ENCODE results near the gene LDLRAP1. TPM values are rescaled to one million over a fixed set of nuclear protein-coding genes. Genes with fewer than 3 reads are reported as not detected.

LDLRAP1 gene
- total and polyA plus RNA-seq, 2 donors (not counting 1 experiment from before 2014, with no cell fraction given), result 22.7 to 24.3 TPM

DNA sequence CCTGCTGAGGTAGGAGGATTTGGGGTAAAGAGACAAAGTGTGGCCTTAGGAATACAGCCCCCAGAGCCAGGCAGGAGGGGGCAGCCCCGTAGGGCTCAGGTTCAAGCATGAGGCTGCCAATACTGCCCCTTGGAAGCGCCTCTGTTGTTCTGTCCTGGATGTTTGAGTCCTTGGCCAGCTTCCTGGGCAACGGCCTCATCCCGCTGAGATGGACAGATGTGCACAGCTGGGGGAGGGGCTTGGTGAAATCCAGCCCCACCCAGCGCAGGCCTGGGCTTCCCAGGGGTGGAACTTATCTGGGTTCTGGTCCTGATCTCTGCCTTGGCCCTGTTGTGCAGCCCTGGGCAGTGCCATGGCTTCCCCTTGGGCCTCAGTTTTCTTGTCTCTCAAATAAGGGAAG, 38.4 kb downstream of the LDLRAP1 start:
- no peak for TF ChIP-seq EZH2 (IDR thresholded peaks at IDR 0.05; ENCODE audit: borderline replicate concordance, insufficient read depth, low read depth, low read length, poor library complexity, severe bottlenecking)
- TF ChIP-seq, protein P1, sequence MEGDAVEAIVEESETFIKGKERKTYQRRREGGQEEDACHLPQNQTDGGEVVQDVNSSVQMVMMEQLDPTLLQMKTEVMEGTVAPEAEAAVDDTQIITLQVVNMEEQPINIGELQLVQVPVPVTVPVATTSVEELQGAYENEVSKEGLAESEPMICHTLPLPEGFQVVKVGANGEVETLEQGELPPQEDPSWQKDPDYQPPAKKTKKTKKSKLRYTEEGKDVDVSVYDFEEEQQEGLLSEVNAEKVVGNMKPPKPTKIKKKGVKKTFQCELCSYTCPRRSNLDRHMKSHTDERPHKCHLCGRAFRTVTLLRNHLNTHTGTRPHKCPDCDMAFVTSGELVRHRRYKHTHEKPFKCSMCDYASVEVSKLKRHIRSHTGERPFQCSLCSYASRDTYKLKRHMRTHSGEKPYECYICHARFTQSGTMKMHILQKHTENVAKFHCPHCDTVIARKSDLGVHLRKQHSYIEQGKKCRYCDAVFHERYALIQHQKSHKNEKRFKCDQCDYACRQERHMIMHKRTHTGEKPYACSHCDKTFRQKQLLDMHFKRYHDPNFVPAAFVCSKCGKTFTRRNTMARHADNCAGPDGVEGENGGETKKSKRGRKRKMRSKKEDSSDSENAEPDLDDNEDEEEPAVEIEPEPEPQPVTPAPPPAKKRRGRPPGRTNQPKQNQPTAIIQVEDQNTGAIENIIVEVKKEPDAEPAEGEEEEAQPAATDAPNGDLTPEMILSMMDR (IDR thresholded peaks at IDR 0.05), result no peak
- Mint-ChIP-seq H3K4me1 (peaks cover 15% of the 10 kb centered on the region), H3K27ac (no peak overlapping the region), H3K27me3 (no peaks in the 10 kb centered on the region), H3K4me3 (no peak overlapping the region), H3K9me3 (ENCODE audit: insufficient read depth) (no peaks in the 10 kb centered on the region)
- Histone ChIP-seq H4K20me1 (ENCODE audit: control insufficient read depth, insufficient read depth, low read length, poor library complexity, severe bottlenecking) (no peaks in the 10 kb centered on the region), H3K4me2 (replicated peaks; ENCODE audit: low read depth, low read length, poor library complexity, severe bottlenecking) (no peak overlapping the region), H3K4me1 (ENCODE audit: control insufficient read depth in 2 of 2, insufficient read depth in 2 of 2, low read length in 2 of 2) (peaks cover 21 to 23% of the 10 kb centered on the region in 2 donors), H3K4me3 (ENCODE audit: control extremely low read depth in 1 of 5, extremely low read depth in 1 of 5, insufficient read depth in 1 of 5, low read depth in 2 of 5, low read length in 4 of 5) (no peak overlapping the region), H3K9me3 (ENCODE audit: control extremely low read depth in 1 of 3, control insufficient read depth in 2 of 3, insufficient read depth in 1 of 3, low read length in 2 of 3) (peaks cover 0 to 9% (median 0%) of the 10 kb centered on the region in 3 donors), H3K79me2 (ENCODE audit: control insufficient read depth, insufficient read depth, low read length) (no peaks in the 10 kb centered on the region), H2AFZ (ENCODE audit: insufficient read depth, low read depth, low read length, poor library complexity, severe bottlenecking) (no peak overlapping the region), H3K36me3 (replicated peaks in 1 of 2; ENCODE audit: control extremely low read depth in 1 of 2, control insufficient read depth in 1 of 2, extremely low read depth in 1 of 2, insufficient read depth in 2 of 2, low read length in 1 of 2) (no peaks in the 10 kb centered on the region), H3K27ac (ENCODE audit: low read length in 2 of 2) (no peak overlapping the region), H3K9ac (ENCODE audit: low read length) (no peak overlapping the region), H3K27me3 (replicated peaks in 1 of 4; ENCODE audit: control extremely low read depth in 1 of 4, control insufficient read depth in 3 of 4, insufficient read depth in 4 of 4, low read length in 3 of 4) (no peaks in the 10 kb centered on the region)
- intact Hi-C loops (cut with micrococcal nuclease), result no loop called here
- ChIA-PET POLR2A (no interaction called here), CTCF (interaction anchor here (1.6 kb wide), 1 partner anchor 9 kb away, joined by 4 read pairs; no protein-coding TSS in a partner anchor)
- WGBS (ENCODE audit: insufficient coverage), result 92% methylated on average over 5 of the region's 5 CpGs
- no peak for DNase-seq
- ATAC-seq (ENCODE audit: low read depth), result no peak

- no peaks in the 10 kb centered on the region for H4K20me1 ChIP-seq (ENCODE audit: control insufficient read depth, insufficient read depth, low read length, poor library complexity, severe bottlenecking)
- H3K4me1 ChIP-seq (ENCODE audit: control insufficient read depth in 2 of 2, insufficient read depth in 2 of 2, low read length in 2 of 2), result peaks cover 23 to 25% of the 10 kb centered on the region in 2 donors
- Mint-ChIP-seq H3K4me3 (no peak overlapping the region), H3K27ac (peak overlapping the region; percentile 2), H3K9me3 (ENCODE audit: insufficient read depth) (no peaks in the 10 kb centered on the region), H3K27me3 (no peaks in the 10 kb centered on the region), H3K4me1 (peaks cover 27% of the 10 kb centered on the region)
- H3K79me2 ChIP-seq (ENCODE audit: control insufficient read depth, insufficient read depth, low read length), result no peaks in the 10 kb centered on the region
- TF ChIP-seq, protein P1 (IDR thresholded peaks at IDR 0.05), result no peak
- TF ChIP-seq EZH2 (IDR thresholded peaks at IDR 0.05; ENCODE audit: borderline replicate concordance, insufficient read depth, low read depth, low read length, poor library complexity, severe bottlenecking), result no peak
- H3K27me3 ChIP-seq (replicated peaks in 1 of 4; ENCODE audit: control extremely low read depth in 1 of 4, control insufficient read depth in 3 of 4, insufficient read depth in 4 of 4, low read length in 3 of 4), result no peaks in the 10 kb centered on the region
- intact Hi-C loops (cut with micrococcal nuclease), result no loop called here
- H3K36me3 ChIP-seq (replicated peaks in 1 of 2; ENCODE audit: control extremely low read depth in 1 of 2, control insufficient read depth in 1 of 2, extremely low read depth in 1 of 2, insufficient read depth in 2 of 2, low read length in 1 of 2), result no peaks in the 10 kb centered on the region
- no peak for DNase-seq
- no peak overlapping the region for H3K4me3 ChIP-seq (ENCODE audit: control extremely low read depth in 1 of 5, extremely low read depth in 1 of 5, insufficient read depth in 1 of 5, low read depth in 2 of 5, low read length in 4 of 5)
- 23% methylated on average over 10 of the region's 14 CpGs for WGBS (ENCODE audit: insufficient coverage)
- no peak for ATAC-seq (ENCODE audit: low read depth)
- no peak overlapping the region for H3K27ac ChIP-seq (ENCODE audit: low read length in 2 of 2)
- ChIA-PET CTCF (interaction anchor here (0.7 kb wide), 1 partner anchor 39 kb away, joined by 3 read pairs; no protein-coding TSS in a partner anchor), POLR2A (no interaction called here)
- peaks cover 0 to 9% (median 0%) of the 10 kb centered on the region in 3 donors for H3K9me3 ChIP-seq (ENCODE audit: control extremely low read depth in 1 of 3, control insufficient read depth in 2 of 3, insufficient read depth in 1 of 3, low read length in 2 of 3)
- no peak overlapping the region for H3K4me2 ChIP-seq (replicated peaks; ENCODE audit: low read depth, low read length, poor library complexity, severe bottlenecking)
- no peak overlapping the region for H3K9ac ChIP-seq (ENCODE audit: low read length)
- H2AFZ ChIP-seq (ENCODE audit: insufficient read depth, low read depth, low read length, poor library complexity, severe bottlenecking), result peak overlapping the region; percentile 21
Measured at GRCh38 chr1:25583519-25584370, 40.3 kb downstream of the LDLRAP1 start.

Data from B cell (primary cell).